ENCODE results near the gene CENPM. TPM values are rescaled to one million over a fixed set of nuclear protein-coding genes. Genes with fewer than 3 reads are reported as not detected.

Gene CENPM
- total RNA-seq, 4 donors from 2014 or later = not detected

- TF ChIP-seq EP300 (IDR thresholded peaks at IDR 0.05) (no peak), POLR2A (IDR thresholded peaks at IDR 0.05; ENCODE audit: low read depth) (no peak), CTCF (IDR thresholded peaks at IDR 0.05) (no peak), POLR2AphosphoS5 (IDR thresholded peaks at IDR 0.05) (no peak)
- intact Hi-C loops (cut with DNase I) = no loop called here
- H3K36me3 ChIP-seq = no peaks in the 10 kb centered on the region
- H3K4me1 ChIP-seq = peaks cover 9 to 16% (median 14%) of the 10 kb centered on the region in 4 donors
- 79% methylated on average over 5 of the region's 9 CpGs for WGBS
- H3K9me3 ChIP-seq = no peaks in the 10 kb centered on the region
- no peak overlapping the region for H3K4me3 ChIP-seq
- no peak overlapping the region for H3K27ac ChIP-seq (replicated peaks in 1 of 4)
- H3K27me3 ChIP-seq = peaks cover 0 to 46% (median 11%) of the 10 kb centered on the region in 4 donors
- no peak for DNase-seq (ENCODE audit: extremely low spot score)
Observed at GRCh38 chr22:41979423-41980250, 32.7 kb upstream of the CENPM start.

GRCh38 chr22:41978732-41979131, 31.8 kb upstream of the CENPM start:
- Histone ChIP-seq H3K4me3 (no peak overlapping the region), H3K27me3 (peaks cover 0 to 54% (median 12%) of the 10 kb centered on the region in 4 donors), H3K27ac (replicated peaks in 1 of 4) (no peak overlapping the region), H3K4me1 (peaks cover 9 to 16% (median 14%) of the 10 kb centered on the region in 4 donors), H3K9me3 (no peaks in the 10 kb centered on the region), H3K36me3 (no peaks in the 10 kb centered on the region)
- intact Hi-C loops (cut with DNase I) = no loop called here
- WGBS = no CpG with 5 or more reads among the region's 1 CpG
- no peak for DNase-seq (ENCODE audit: extremely low spot score)
- TF ChIP-seq CTCF (IDR thresholded peaks at IDR 0.05) = no peak
- TF ChIP-seq POLR2A (IDR thresholded peaks at IDR 0.05; ENCODE audit: low read depth) = no peak
- TF ChIP-seq POLR2AphosphoS5 (IDR thresholded peaks at IDR 0.05) = no peak
- TF ChIP-seq EP300 (IDR thresholded peaks at IDR 0.05) = no peak

- Histone ChIP-seq H3K27me3 (peaks cover 0 to 71% (median 14%) of the 10 kb centered on the region in 4 donors), H3K4me3 (peak overlapping the region; percentile 52 to 61 (median 53)), H3K27ac (replicated peaks in 1 of 4) (no peak overlapping the region), H3K36me3 (no peaks in the 10 kb centered on the region), H3K4me1 (peaks cover 9 to 16% (median 14%) of the 10 kb centered on the region in 4 donors), H3K9me3 (no peaks in the 10 kb centered on the region)
- TF ChIP-seq EP300 (IDR thresholded peaks at IDR 0.05) (no peak), CTCF (IDR thresholded peaks at IDR 0.05) (no peak), POLR2AphosphoS5 (IDR thresholded peaks at IDR 0.05) (no peak), POLR2A (IDR thresholded peaks at IDR 0.05; ENCODE audit: low read depth) (no peak)
- intact Hi-C loops (cut with DNase I) = no loop called here
- WGBS = 2% methylated on average over 23 of the region's 46 CpGs
- DNase-seq (ENCODE audit: extremely low spot score) = no peak
Observed at GRCh38 chr22:41976961-41977566, 30.1 kb upstream of the CENPM start.

- 19% methylated on average over 5 of the region's 72 CpGs for WGBS
- intact Hi-C loops (cut with DNase I) = no loop called here
- no peak overlapping the region for H3K27ac ChIP-seq (replicated peaks in 1 of 4)
Observed at GRCh38 chr22:41976070-41976901, 29.3 kb upstream of the CENPM start.

More at GRCh38 chr22:41976070-41976901, 29.3 kb upstream of the CENPM start:
- peak overlapping the region; percentile 52 to 61 (median 53) for H3K4me3 ChIP-seq
- TF ChIP-seq EP300 (IDR thresholded peaks at IDR 0.05) (no peak), CTCF (IDR thresholded peaks at IDR 0.05) (no peak), POLR2A (IDR thresholded peaks at IDR 0.05; ENCODE audit: low read depth) (no peak), POLR2AphosphoS5 (IDR thresholded peaks at IDR 0.05) (no peak)
- no peaks in the 10 kb centered on the region for H3K36me3 ChIP-seq
- DNase-seq (ENCODE audit: extremely low spot score) = no peak
- H3K4me1 ChIP-seq = peaks cover 9 to 16% (median 14%) of the 10 kb centered on the region in 4 donors
- H3K27me3 ChIP-seq = peaks cover 0 to 79% (median 17%) of the 10 kb centered on the region in 4 donors
- no peaks in the 10 kb centered on the region for H3K9me3 ChIP-seq
